Measurements from ENCODE around the gene SRD5A1.
"Not testable (repeated sequence)": the region's sequence is repeated elsewhere in the genome, so short reads cannot be mapped to it uniquely, and the experiment has no call there.

The SRD5A1 gene

GRCh38 chr5:6645571-6646362, 12.5 kb downstream of the SRD5A1 start:
- DNase-seq: not testable (repeated sequence)

GRCh38 chr5:6649186-6649585, 15.9 kb downstream of the SRD5A1 start:
- no peak for DNase-seq

DNA sequence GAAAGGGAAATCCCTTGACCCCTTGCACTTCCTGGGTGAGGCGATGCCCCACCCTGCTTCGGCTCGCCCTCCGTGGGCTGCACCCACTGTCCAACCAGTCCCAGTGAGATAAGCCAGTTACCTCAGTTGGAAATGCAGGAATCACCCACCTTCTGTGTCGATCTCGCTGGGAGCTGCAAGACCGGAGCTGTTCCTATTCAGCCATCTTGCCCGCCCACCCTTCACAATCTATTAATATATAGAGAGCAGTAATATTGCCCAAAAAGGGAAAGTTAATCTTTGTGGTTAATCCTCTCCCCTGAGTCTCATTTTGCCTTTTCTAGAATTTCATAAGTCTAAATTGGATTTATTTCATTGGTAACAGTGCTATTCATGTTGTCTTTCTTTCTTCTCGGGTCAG, 16.4 kb downstream of the SRD5A1 start:
- no peak for DNase-seq

DNA sequence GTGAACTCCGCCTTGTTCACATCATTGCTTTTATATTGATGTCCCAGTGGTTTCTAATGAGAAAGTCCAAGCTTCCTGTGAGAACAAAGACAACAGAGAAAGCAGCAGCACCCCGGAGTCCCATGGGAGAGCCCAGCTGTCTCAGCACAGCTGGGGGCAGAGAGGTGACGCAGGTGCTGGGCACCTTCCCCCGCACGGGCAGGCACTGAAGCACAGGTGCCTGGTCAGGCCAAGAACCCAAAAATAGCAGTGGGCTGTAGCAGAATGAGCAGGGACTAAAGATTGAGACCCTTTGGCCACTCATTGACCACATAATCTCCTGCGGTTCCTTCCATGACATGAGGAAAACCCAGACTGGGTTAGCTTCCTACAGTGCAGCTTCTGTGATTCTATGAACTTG, 18.8 kb downstream of the SRD5A1 start:
- no peak for DNase-seq

DNA sequence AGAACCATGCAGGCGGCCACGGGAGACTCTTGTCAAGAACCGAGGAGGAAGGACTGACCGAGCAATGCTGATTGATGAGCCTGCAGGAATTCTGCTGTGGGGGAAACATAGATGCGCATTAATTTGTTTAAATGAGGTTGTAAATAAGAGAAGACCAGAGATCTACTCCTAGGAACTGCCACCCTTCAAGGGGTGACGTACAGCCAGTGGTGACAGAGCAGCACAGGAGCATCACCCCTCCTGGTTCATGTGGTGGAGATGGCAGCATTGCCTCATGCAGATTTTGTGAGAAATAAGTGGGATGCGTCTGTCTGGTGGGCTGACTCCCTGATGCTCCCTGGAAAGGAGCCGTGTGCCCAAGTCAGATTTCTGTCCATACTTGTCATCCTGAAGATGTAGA, 22.2 kb downstream of the SRD5A1 start:
- DNase-seq: no peak

DNA sequence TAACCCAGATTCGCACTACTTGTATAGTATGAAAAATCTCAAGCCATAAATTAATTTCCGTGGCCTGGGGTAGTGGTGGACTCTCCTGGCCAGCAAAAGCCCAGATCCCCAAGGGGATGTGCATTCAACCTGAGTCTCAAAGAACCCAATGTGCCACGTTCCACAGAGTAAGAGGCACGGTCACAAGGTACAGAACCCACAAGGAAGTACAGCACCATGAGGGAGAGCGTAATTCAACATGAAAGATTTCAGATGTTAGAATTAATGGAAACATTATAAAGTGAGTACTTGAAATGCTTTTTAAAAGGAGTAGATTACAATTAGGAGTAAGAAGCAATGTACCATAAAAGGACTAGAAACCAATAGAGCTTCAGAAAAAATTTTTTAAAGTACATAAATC, 23.4 kb downstream of the SRD5A1 start:
- DNase-seq: no peak

DNA sequence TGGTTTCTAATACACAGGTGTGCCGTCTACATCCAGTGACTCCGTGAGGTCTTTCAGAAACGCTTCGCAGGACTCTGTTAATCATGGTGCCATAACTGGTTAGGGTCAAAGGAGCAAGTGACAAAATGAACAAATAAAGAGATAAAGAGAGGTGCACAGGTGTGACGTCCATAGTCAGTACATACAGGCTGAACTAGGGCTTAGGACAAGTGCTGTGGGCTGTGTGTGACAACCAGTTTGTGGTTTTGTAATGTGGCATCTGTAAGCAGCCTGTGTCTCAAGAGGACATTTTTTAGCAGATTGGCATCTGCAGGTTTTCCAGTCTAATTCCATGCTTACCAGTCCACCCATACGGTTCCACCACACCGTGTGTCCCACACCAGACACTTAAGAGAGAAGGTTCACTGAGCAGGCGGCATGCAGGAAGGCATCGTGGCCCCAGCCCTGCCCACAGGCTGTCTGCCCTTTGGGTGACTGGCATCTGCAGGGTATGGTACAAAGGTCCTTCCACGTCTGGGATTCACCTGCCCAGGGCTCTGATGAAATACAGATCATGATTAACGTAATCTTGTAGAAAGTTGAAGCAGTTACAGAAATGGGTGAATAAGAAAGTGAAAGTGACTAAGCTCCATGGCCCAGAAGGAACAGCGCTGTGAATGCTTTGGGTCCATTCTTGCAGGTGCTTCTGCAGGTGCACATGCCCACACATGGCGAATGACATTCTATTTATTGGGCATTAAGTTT, 26.9 kb downstream of the SRD5A1 start:
- DNase-seq: no peak

DNA sequence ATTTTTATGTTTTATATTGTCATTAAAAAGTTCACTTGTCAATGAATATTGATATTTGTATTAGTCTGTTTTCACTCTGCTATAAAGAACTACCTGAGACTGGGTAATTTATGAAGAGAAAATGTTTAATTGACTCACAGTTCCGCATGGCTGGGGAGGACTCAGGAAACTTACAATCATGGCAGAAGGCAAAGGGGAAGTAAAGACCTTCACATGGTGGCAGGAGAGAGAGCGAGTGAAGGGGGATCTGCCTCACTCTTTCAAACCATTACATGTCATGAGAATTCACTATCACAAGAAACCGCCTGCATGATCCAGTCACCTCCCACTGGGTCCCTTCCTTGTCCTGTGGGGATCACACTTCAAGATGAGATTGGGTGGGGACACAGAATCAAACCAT, 27.4 kb downstream of the SRD5A1 start:
- no peak for DNase-seq

- DNase-seq: no peak
Observed at GRCh38 chr5:6666762-6667161, 33.5 kb downstream of the SRD5A1 start.

DNA sequence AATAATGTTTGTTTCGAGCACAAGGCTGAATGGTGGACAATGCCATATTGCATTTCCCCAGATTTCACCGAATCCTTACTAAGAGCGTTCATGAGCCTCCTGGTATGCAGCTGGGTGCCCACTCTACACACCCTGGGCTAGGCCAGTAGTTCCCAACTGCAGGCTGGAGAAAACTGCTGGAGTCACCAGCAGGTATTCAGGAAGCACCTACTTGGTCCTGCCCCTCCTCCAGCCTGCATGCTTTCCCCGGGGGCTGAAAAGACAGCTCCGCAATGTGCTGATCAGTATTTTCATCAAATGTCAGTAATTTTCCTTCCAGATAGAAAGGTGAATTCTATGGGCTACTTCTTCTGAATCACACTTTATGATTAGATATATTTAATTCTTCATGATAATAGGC, 34.4 kb downstream of the SRD5A1 start:
- DNase-seq: no peak

GRCh38 chr5:6668717-6669116, 35.5 kb downstream of the SRD5A1 start:
- DNase-seq: not testable (repeated sequence)

- DNase-seq: no peak
Observed at GRCh38 chr5:6673031-6673430, 39.8 kb downstream of the SRD5A1 start.

DNA sequence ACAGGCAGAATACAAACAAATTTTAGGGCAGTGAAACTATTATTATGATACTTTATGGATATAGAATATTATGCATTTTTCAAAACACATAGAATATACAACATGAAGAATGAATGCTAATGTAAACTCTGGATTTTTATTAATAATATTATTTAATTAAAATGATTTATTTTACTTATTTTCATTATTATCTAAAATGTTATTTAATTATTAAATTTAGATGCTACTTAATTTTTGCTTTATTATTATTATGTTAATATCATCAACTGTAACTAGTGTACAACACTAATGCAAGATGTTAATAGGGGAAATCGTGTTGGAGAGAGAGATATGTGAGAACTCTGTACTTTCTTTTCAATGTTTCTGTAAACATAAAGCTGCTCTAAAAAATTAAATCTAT, 40.7 kb downstream of the SRD5A1 start:
- no peak for DNase-seq

GRCh38 chr5:6674421-6674820, 41.2 kb downstream of the SRD5A1 start:
- DNase-seq: no peak

DNA sequence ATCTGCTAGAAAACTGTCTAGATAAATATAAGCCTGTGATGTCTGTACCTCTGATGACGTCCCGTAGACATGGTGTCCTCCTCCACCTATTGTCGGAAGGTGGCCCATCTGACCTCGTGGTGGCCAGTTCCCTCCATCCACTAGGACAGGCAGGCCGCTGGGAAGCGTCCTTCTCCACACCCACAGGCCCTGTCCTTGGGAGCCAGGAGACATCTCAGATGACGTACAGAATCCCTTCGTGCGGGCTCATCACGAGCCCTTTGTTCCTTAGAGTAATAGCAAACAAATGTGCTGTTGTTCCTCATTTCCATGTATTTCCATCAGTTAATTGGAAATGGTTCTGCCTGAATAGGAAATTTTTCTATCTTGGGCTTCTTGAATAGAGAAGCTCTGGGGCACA, 41.6 kb downstream of the SRD5A1 start:
- DNase-seq: no peak

GRCh38 chr5:6675784-6676491, 42.7 kb downstream of the SRD5A1 start:
- DNase-seq: no peak

GRCh38 chr5:6676702-6677101, 43.5 kb downstream of the SRD5A1 start:
- no peak for DNase-seq

GRCh38 chr5:6678385-6678784, 45.1 kb downstream of the SRD5A1 start:
- DNase-seq: no peak

GRCh38 chr5:6680922-6681321, 47.7 kb downstream of the SRD5A1 start:
- no peak for DNase-seq

GRCh38 chr5:6681682-6682081, 48.4 kb downstream of the SRD5A1 start:
- no peak for DNase-seq

- no peak for DNase-seq
Observed at GRCh38 chr5:6682239-6682638, 49.0 kb downstream of the SRD5A1 start.

GRCh38 chr5:6683241-6683640, 50.0 kb downstream of the SRD5A1 start:
- no peak for DNase-seq

DNA sequence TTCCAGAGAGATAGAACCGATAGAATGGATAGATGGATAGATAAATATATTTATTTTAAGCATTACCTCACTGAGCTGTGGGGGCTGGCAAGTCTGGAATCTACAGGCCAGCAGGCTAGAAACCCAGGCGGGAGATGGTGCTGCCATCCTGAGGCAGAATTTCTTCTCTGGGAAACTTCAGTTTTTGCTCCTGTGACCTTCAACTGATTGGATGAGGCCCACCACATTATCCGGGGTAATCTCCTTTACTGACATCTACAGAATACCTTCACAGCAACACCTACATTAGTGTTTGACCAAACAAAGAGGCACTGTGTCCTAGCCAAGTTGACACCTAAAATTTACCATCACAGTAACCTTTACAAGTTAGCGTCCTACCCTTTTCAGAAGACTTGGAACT, 50.8 kb downstream of the SRD5A1 start:
- DNase-seq: no peak

- no peak for DNase-seq
Observed at GRCh38 chr5:6686501-6686900, 53.3 kb downstream of the SRD5A1 start.
